ENCODE results near the gene SCGB1C2. TPM values are rescaled to one million over a fixed set of nuclear protein-coding genes. Genes with fewer than 3 reads are reported as not detected.

Gene SCGB1C2
- polyA plus RNA-seq, 6 donors from 2014 or later = not detected

DNA sequence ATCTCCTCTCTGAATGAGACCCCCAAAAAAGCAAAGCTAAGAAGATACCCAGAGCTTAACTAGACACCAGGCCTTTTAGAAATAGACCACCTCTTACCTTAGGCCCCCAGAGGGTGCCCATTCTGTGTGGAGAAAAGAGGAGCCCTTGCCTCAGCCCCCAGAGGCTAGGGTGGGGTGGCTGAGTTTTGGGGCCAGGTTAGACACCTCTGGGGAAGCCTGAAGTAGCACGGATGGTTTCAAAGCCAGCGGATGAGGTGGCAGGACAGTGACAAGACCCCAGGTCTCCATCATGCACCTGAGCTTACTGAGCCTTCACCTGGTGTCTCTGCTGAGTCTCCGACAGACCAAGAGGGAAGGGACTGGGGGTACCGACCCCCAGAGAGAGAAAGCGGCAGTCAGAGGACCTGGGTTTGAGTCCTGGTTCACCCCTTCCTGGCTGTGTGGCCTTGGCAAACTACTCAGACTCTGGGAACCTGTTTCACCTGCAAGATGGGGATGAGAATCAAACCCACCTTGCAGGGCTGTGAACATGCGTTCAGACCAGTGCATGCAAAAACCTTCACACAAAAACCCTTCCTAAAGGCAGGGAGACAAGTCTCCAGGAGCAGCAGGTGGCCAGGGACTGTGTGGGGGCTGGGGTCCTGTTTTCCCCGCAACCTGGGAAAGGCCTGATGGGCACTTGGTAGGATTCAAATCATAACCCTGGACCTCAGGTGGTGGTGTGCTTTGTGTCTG lies 7.7 kb downstream of the SCGB1C2 start:
- DNase-seq (no peak), ATAC-seq (ENCODE audit: low read depth in 2 of 2) (no peak)
- no peak overlapping the region for H3K4me3 Mint-ChIP-seq
- H3K9me3 Mint-ChIP-seq = no peaks in the 10 kb centered on the region
- H3K27ac Mint-ChIP-seq = no peak overlapping the region
- H3K27me3 Mint-ChIP-seq = peaks cover 2 to 9% (median 8%) of the 10 kb centered on the region in 3 donors
- peaks cover 0 to 4% (median 0%) of the 10 kb centered on the region in 3 donors for H3K4me1 Mint-ChIP-seq
- no peaks in the 10 kb centered on the region for H3K36me3 Mint-ChIP-seq

DNA sequence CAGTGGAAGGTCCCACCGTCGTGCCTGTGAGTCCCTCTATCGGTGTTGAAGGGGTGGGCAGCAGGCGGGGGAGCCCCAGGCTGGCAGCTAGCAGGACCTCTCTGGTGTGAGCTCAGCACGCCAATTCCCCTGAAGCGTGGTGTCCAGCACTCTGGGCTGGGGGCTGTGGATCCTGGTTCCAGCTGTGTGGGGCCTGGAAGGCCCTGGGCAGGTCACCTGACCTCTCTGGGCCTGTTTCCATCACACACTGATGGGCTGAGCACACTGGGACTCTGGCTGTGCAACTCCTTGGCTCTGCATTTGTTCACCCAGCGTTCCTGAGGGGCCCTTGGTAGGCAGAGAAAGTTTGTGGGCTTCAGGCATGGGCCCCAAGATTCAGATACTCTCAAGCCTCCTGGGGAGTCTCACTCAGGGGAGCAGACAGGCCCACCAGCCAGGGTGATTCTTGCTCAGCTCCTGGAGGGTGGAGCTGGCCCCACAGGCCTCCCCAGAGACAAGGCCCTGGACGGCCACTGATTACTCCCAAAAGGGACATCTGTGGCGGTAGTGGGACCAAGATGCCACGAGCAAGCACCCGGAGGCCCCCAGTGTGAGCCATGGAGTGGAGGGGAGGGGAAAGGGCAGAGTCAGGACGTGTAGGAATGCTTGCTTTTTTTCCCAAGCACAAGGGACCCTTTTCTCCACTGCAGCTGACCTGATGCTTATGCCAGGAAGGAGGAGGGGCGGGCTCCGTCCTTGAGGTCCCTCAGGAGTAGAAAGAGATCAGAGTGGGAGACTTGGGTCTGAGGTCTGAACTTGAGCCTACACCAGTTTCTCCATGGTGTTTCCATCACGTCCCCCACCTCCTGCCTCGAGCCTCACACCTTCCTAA lies 8.5 kb downstream of the SCGB1C2 start:
- H3K27me3 Mint-ChIP-seq = peaks cover 8 to 14% (median 10%) of the 10 kb centered on the region in 3 donors
- ATAC-seq (ENCODE audit: low read depth in 2 of 2) = no peak
- no peak overlapping the region for H3K4me3 Mint-ChIP-seq
- no peaks in the 10 kb centered on the region for H3K9me3 Mint-ChIP-seq
- no peak for DNase-seq
- peaks cover 0 to 4% (median 0%) of the 10 kb centered on the region in 3 donors for H3K4me1 Mint-ChIP-seq
- no peaks in the 10 kb centered on the region for H3K36me3 Mint-ChIP-seq
- no peak overlapping the region for H3K27ac Mint-ChIP-seq

GRCh38 chr17:146546-146945 lies 9.2 kb downstream of the SCGB1C2 start:
- Mint-ChIP-seq H3K4me1 (peaks cover 0 to 4% (median 0%) of the 10 kb centered on the region in 3 donors), H3K36me3 (no peaks in the 10 kb centered on the region)

GRCh38 chr17:146983-147761 lies 9.8 kb downstream of the SCGB1C2 start:
- DNase-seq (no peak), ATAC-seq (ENCODE audit: low read depth in 2 of 2) (no peak)
- Mint-ChIP-seq H3K27me3 (peaks cover 8 to 15% (median 14%) of the 10 kb centered on the region in 3 donors), H3K27ac (no peak overlapping the region), H3K36me3 (no peaks in the 10 kb centered on the region), H3K4me3 (no peak overlapping the region), H3K9me3 (no peaks in the 10 kb centered on the region), H3K4me1 (peaks cover 0 to 4% (median 0%) of the 10 kb centered on the region in 3 donors)

More at GRCh38 chr17:146546-146945, 9.2 kb downstream of the SCGB1C2 start:
- ATAC-seq (ENCODE audit: low read depth in 2 of 2) (no peak), DNase-seq (no peak)
- Mint-ChIP-seq H3K4me3 (no peak overlapping the region), H3K27me3 (peaks cover 8 to 14% (median 13%) of the 10 kb centered on the region in 3 donors), H3K9me3 (no peaks in the 10 kb centered on the region), H3K27ac (no peak overlapping the region)

DNA sequence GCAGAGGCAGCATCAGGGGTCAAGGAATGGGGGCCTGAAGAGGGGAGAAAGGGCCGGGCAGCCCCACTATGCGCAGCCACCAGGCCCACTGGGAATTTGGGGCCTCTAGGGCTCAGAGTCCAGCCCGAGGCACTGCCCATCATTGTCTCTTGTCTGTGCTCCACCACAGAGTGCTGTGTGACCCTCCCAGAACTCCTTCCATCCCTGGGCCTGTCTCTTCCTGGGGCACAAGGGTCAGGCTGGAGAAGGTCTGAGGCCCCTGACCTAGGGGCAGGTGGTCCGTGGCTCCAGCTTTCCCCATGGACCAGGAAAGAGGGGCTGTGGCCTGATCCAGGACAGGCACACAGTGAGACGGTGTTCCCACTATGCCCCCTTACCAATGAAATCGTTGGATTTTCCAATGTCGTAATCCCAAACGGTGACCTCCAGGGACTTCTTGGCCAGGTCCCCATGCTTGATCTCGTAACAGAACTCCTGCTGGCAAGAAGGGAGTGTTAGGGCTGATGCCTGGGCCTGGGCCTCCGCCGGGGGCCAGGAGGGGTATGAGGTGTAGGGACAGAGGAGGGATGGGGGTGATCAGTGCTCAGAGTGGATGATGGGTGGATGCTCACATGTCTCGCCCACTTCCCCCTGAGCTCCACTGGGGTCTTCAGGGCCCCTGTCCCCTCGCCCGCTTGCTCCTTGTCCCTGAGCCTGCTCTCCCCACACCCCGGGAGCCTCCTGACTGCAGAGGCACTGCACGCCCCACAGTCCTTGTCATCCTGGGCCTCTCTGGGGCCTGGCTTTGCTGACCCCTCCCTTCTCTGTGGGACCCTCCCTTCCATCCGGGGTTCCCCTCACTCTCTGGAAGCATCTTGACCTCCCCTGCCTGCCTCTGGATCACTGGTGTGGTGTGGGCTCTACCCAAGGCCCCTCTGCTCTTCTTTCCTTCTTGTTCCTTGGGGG lies 10.7 kb downstream of the SCGB1C2 start:
- H3K9me3 Mint-ChIP-seq = no peaks in the 10 kb centered on the region
- no peak for ATAC-seq (ENCODE audit: low read depth in 2 of 2)
- peaks cover 0 to 4% (median 0%) of the 10 kb centered on the region in 3 donors for H3K4me1 Mint-ChIP-seq
- H3K27me3 Mint-ChIP-seq = peaks cover 8 to 15% (median 14%) of the 10 kb centered on the region in 3 donors
- H3K27ac Mint-ChIP-seq = peak overlapping the region in 1 of 6 donors; percentile 63
- H3K4me3 Mint-ChIP-seq = no peak overlapping the region
- H3K36me3 Mint-ChIP-seq = no peaks in the 10 kb centered on the region
- no peak for DNase-seq

DNA sequence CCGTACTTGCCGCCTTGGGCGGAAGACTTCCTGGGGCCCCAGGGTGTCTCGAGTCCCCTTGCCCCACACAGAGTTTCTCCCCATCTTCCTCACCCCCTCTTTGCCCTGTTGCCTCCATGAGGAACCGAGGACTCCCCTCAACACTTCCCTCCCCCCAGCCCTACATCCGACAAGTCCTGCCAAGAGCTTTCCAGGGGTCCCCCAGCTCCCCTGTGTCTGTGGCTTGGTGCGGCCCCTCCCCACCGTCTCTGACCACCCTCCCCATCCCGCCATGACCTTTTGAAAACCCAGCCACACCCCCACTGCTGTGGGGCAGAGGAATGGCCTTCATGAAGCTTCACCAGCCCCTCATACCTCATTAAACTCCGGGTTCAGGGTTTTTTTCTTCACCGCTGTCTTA lies 11.4 kb downstream of the SCGB1C2 start:
- no peak for ATAC-seq (ENCODE audit: low read depth in 2 of 2)
- DNase-seq = no peak
- Mint-ChIP-seq H3K4me1 (peaks cover 0 to under 1% (median 0%) of the 10 kb centered on the region in 3 donors), H3K36me3 (no peaks in the 10 kb centered on the region), H3K9me3 (peaks cover 0 to under 1% (median 0%) of the 10 kb centered on the region in 7 donors), H3K4me3 (no peak overlapping the region), H3K27ac (peak overlapping the region in 1 of 6 donors; percentile 63), H3K27me3 (peaks cover 11 to 18% (median 14%) of the 10 kb centered on the region in 3 donors)

- H3K27ac Mint-ChIP-seq = no peak overlapping the region
These were observed 11.9 kb downstream of the SCGB1C2 start for GRCh38 chr17:149231-149630.

GRCh38 chr17:149897-150584 lies 12.7 kb downstream of the SCGB1C2 start:
- no peak for DNase-seq
- ATAC-seq (ENCODE audit: low read depth in 2 of 2) = no peak

More at GRCh38 chr17:149231-149630, 11.9 kb downstream of the SCGB1C2 start:
- Mint-ChIP-seq H3K4me1 (no peaks in the 10 kb centered on the region), H3K36me3 (no peaks in the 10 kb centered on the region), H3K27me3 (peaks cover 14 to 20% (median 16%) of the 10 kb centered on the region in 3 donors), H3K4me3 (no peak overlapping the region), H3K9me3 (peaks cover 0 to 2% (median 0%) of the 10 kb centered on the region in 7 donors)
- DNase-seq = no peak
- ATAC-seq (ENCODE audit: low read depth in 2 of 2) = no peak

GRCh38 chr17:151004-151403 lies 13.6 kb downstream of the SCGB1C2 start:
- Mint-ChIP-seq H3K9me3 (peaks cover 0 to 2% (median 0%) of the 10 kb centered on the region in 7 donors), H3K4me3 (no peak overlapping the region), H3K36me3 (no peaks in the 10 kb centered on the region), H3K27ac (peak overlapping the region in 1 of 6 donors; percentile 7), H3K4me1 (no peaks in the 10 kb centered on the region), H3K27me3 (peaks cover 18 to 21% (median 20%) of the 10 kb centered on the region in 3 donors)
- no peak for ATAC-seq (ENCODE audit: low read depth in 2 of 2)
- no peak for DNase-seq

More at GRCh38 chr17:149897-150584, 12.7 kb downstream of the SCGB1C2 start:
- Mint-ChIP-seq H3K27me3 (peaks cover 15 to 20% (median 18%) of the 10 kb centered on the region in 3 donors), H3K9me3 (peaks cover 0 to 2% (median 0%) of the 10 kb centered on the region in 7 donors), H3K27ac (no peak overlapping the region), H3K36me3 (no peaks in the 10 kb centered on the region), H3K4me3 (no peak overlapping the region), H3K4me1 (no peaks in the 10 kb centered on the region)

DNA sequence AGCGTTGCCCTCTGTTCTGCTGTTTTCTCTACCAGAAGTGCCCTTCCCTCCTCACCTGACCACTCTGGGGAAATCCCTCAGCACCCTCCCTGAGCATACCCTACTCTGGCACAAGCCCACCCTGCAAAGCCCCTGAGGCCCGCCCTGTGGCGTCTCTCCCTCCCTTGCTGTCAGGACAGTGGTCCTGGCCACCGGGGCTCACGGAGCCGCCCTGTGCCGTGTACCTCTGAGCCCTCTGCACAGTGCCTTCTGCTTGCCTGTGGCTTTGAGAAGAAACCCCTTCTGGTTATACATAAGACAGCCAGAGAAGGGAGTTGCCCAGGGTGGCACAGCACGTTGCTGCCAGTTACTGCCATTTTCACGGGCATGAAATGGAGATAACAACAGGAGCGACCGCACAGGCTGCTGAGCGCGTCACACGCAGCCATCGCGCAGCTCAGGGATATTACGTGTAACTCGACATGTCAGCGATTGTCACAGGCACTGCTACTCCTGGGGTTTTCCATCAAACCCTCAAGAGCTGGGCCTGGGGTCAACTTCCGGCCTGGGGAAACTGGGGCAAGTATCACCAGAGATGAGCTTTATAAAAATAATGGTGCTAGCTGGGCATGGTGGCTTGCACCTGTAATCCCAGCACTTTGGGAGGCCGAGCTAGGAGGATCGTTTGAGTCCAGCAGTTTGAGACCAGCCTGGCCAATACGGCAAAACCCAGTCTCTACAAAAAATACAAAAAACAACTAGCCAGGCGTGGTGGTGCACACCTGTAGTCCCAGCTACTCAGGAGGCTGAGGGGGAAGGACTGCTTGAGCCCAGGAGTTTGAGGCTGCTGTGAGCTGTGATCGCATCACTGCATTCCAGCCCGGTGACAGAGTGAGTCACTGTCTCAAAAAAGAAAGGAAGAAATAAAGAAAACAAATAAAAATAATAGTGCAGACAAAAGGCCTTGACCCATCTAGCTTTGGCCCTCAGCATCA lies 14.8 kb downstream of the SCGB1C2 start:
- peak overlapping the region in 1 of 8 donors; percentile 44 for H3K4me3 Mint-ChIP-seq
- peaks cover 18 to 27% (median 20%) of the 10 kb centered on the region in 3 donors for H3K27me3 Mint-ChIP-seq
- H3K36me3 Mint-ChIP-seq = no peaks in the 10 kb centered on the region
- H3K27ac Mint-ChIP-seq = peak overlapping the region in 1 of 6 donors; percentile 9
- H3K4me1 Mint-ChIP-seq = no peaks in the 10 kb centered on the region
- H3K9me3 Mint-ChIP-seq = peaks cover 0 to 2% (median 0%) of the 10 kb centered on the region in 7 donors
- DNase-seq = no peak
- no peak for ATAC-seq (ENCODE audit: low read depth in 2 of 2)
